Measurements from ENCODE around the gene RMND1. TPM values are rescaled to one million over a fixed set of nuclear protein-coding genes. Genes with fewer than 3 reads are reported as not detected.

RMND1 gene
- polyA plus RNA-seq, 3 donors = 5.7 to 6.7 (median 6.6) TPM

DNA sequence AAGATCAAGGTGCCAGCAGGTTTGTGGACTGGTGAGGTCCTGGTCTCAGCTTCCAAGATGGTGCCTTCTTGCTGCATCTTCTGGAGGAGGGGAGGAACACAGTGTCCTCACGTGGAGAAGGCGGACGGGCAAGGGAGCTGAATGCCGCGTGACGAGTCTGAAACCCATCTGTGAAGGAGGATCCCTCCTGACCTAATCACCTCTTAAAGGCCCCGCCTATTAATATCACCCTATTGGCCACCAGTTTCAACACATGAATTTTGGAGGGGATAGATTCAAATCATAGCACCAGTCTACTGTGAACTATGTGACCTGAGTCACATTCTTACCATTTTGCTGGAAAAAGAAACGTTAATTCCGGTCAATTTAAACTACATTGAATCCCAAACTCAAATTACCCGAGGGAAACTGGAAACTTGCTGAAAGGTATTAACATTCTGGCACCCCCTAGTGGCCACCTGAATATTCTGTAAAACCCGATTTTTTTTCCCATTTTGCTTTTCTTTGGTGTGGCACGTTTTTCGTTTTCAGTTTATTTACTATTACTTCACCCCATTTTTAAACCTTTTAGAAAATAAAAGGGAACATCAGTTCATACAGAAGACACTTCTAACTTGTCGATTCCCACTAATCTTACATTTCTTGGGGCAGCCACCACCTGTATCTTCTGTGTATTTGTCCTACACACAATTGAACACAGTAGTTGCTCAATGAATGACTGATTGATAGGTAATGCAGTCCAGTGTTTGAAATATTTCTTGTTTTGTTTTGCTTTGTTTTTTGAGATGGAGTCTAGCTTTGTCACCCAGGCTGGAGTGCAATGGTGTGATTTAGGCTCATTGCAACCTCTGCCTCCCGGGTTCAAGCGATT is 24.0 kb upstream of the RMND1 start:
- DNase-seq = peak; percentile 26 to 54 (median 49)
- peak overlapping the region; percentile 67 for H3K4me2 ChIP-seq (replicated peaks; ENCODE audit: extremely low read depth, low read length, poor library complexity, severe bottlenecking)
- H3K4me1 ChIP-seq (ENCODE audit: control insufficient read depth in 1 of 2, insufficient read depth in 2 of 2, low read length in 2 of 2) = peaks cover 10 to 24% of the 10 kb centered on the region in 2 donors
- H4K20me1 ChIP-seq (ENCODE audit: insufficient read depth, low read length) = no peaks in the 10 kb centered on the region
- no peaks in the 10 kb centered on the region for H3K9me3 ChIP-seq (replicated peaks in 1 of 2; ENCODE audit: control insufficient read depth in 1 of 2, insufficient read depth in 1 of 2, low read length in 2 of 2)
- WGBS (ENCODE audit: insufficient coverage) = 9% methylated on average over 6 of the region's 16 CpGs
- H3K4me3 Mint-ChIP-seq = peak overlapping the region; percentile 27 to 65
- H3K4me3 ChIP-seq (replicated peaks in 1 of 3; ENCODE audit: low read depth in 2 of 3, low read length in 3 of 3) = peak overlapping the region in 1 of 3 experiments; percentile 52
- TF ChIP-seq, protein P1, sequence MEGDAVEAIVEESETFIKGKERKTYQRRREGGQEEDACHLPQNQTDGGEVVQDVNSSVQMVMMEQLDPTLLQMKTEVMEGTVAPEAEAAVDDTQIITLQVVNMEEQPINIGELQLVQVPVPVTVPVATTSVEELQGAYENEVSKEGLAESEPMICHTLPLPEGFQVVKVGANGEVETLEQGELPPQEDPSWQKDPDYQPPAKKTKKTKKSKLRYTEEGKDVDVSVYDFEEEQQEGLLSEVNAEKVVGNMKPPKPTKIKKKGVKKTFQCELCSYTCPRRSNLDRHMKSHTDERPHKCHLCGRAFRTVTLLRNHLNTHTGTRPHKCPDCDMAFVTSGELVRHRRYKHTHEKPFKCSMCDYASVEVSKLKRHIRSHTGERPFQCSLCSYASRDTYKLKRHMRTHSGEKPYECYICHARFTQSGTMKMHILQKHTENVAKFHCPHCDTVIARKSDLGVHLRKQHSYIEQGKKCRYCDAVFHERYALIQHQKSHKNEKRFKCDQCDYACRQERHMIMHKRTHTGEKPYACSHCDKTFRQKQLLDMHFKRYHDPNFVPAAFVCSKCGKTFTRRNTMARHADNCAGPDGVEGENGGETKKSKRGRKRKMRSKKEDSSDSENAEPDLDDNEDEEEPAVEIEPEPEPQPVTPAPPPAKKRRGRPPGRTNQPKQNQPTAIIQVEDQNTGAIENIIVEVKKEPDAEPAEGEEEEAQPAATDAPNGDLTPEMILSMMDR (IDR thresholded peaks at IDR 0.05) = peak; percentile 84
- peaks cover 0 to 1% (median 0%) of the 10 kb centered on the region in 3 donors for H3K27me3 Mint-ChIP-seq (ENCODE audit: low read depth in 3 of 3)
- H3K36me3 ChIP-seq (replicated peaks in 1 of 2; ENCODE audit: control insufficient read depth in 1 of 2, insufficient read depth in 2 of 2, low read length in 2 of 2) = no peaks in the 10 kb centered on the region
- H2AFZ ChIP-seq (ENCODE audit: insufficient read depth, low read depth, low read length, poor library complexity, severe bottlenecking) = peak overlapping the region; percentile 50
- H3K36me3 Mint-ChIP-seq = peaks cover 2 to 7% of the 10 kb centered on the region in 2 donors
- H3K27me3 ChIP-seq (ENCODE audit: control insufficient read depth in 2 of 2, insufficient read depth in 2 of 2, low read length in 2 of 2) = no peaks in the 10 kb centered on the region
- H3K9ac ChIP-seq (ENCODE audit: insufficient read depth, low read length, poor library complexity, severe bottlenecking) = no peak overlapping the region
- H3K9me3 Mint-ChIP-seq = peaks cover 0 to 1% (median 0%) of the 10 kb centered on the region in 7 donors
- H3K79me2 ChIP-seq (ENCODE audit: insufficient read depth, low read length) = no peaks in the 10 kb centered on the region
- H3K4me1 Mint-ChIP-seq = peaks cover 21% of the 10 kb centered on the region
- no peak overlapping the region for H3K27ac ChIP-seq (ENCODE audit: low read depth in 1 of 2, low read length in 2 of 2)
- intact Hi-C loops (cut with micrococcal nuclease) = loop anchor here in 1 of 2 donors (2.0 kb wide), 1 partner anchor 19 kb away; the partner anchor contains the start of gene CCDC170
- H3K27ac Mint-ChIP-seq = peak overlapping the region in 3 of 7 donors; percentile 21 to 68 (median 46)

DNA sequence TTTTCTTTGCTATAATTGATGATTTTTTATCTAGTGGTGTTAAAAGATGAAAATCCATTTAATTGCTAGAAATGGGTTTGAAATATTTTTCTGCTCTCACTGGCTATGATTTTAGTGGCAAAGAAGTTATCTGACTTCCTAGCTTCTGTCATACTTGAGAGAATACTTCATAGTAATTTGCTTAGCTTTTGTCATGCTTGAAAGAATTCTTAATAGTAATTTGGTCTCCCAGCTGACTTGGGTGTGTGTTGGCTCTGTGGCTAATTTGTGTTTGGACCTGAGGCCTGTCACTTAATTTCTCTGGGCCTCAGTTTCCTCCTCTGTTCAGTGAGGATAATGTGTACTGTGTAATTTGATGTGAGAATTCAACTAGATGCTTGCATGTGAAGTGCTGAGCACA is 12.8 kb upstream of the RMND1 start:
- peaks cover 21% of the 10 kb centered on the region for H4K20me1 ChIP-seq (ENCODE audit: insufficient read depth, low read length)
- no peak overlapping the region for H3K4me2 ChIP-seq (replicated peaks; ENCODE audit: extremely low read depth, low read length, poor library complexity, severe bottlenecking)

More for the DNA sequence above, 12.8 kb upstream of the RMND1 start:
- Histone ChIP-seq H3K4me1 (ENCODE audit: control insufficient read depth in 1 of 2, insufficient read depth in 2 of 2, low read length in 2 of 2) (no peaks in the 10 kb centered on the region), H3K36me3 (replicated peaks in 1 of 2; ENCODE audit: control insufficient read depth in 1 of 2, insufficient read depth in 2 of 2, low read length in 2 of 2) (peaks cover 50 to 92% of the 10 kb centered on the region in 2 donors), H3K27ac (ENCODE audit: low read depth in 1 of 2, low read length in 2 of 2) (no peak overlapping the region), H2AFZ (ENCODE audit: insufficient read depth, low read depth, low read length, poor library complexity, severe bottlenecking) (no peak overlapping the region), H3K4me3 (replicated peaks in 1 of 3; ENCODE audit: low read depth in 2 of 3, low read length in 3 of 3) (no peak overlapping the region), H3K79me2 (ENCODE audit: insufficient read depth, low read length) (peaks cover 11% of the 10 kb centered on the region), H3K9me3 (replicated peaks in 1 of 2; ENCODE audit: control insufficient read depth in 1 of 2, insufficient read depth in 1 of 2, low read length in 2 of 2) (no peaks in the 10 kb centered on the region), H3K27me3 (ENCODE audit: control insufficient read depth in 2 of 2, insufficient read depth in 2 of 2, low read length in 2 of 2) (no peaks in the 10 kb centered on the region), H3K9ac (ENCODE audit: insufficient read depth, low read length, poor library complexity, severe bottlenecking) (no peak overlapping the region)
- DNase-seq = no peak
- no peaks in the 10 kb centered on the region for H3K4me1 Mint-ChIP-seq
- H3K9me3 Mint-ChIP-seq = no peaks in the 10 kb centered on the region
- intact Hi-C loops (cut with micrococcal nuclease) = no loop called here
- H3K4me3 Mint-ChIP-seq = no peak overlapping the region
- TF ChIP-seq, protein P1 (IDR thresholded peaks at IDR 0.05) = no peak
- peaks cover 0 to 2% (median 0%) of the 10 kb centered on the region in 3 donors for H3K27me3 Mint-ChIP-seq (ENCODE audit: low read depth in 3 of 3)
- peaks cover 72 to 83% of the 10 kb centered on the region in 2 donors for H3K36me3 Mint-ChIP-seq
- no peak overlapping the region for H3K27ac Mint-ChIP-seq
